SHP77 treated with DMSO at 0.1 percent for 48 hours (cell line): ENCODE measurements around the gene IL17RD.

ENCODE experiments used
- DNase-seq: peaks from one replicate; lab custom pipeline; 2025; lab: John Stamatoyannopoulos, UW

IL17RD gene

GRCh38 chr3:57130571-57131209 lies 34.5 kb downstream of the IL17RD start:
- peak; percentile 40 for DNase-seq

- DNase-seq, result no peak
These were observed 36.1 kb downstream of the IL17RD start for GRCh38 chr3:57128826-57129667.

- no peak for DNase-seq
These were observed 37.1 kb downstream of the IL17RD start for GRCh38 chr3:57127891-57128518.

- DNase-seq, result no peak
These were observed 38.9 kb downstream of the IL17RD start for GRCh38 chr3:57126244-57126643.

- no peak for DNase-seq
These were observed 44.5 kb downstream of the IL17RD start for GRCh38 chr3:57120451-57121174.

GRCh38 chr3:57120040-57120439 lies 45.1 kb downstream of the IL17RD start:
- no peak for DNase-seq

- DNase-seq, result no peak
These were observed 46.9 kb downstream of the IL17RD start for GRCh38 chr3:57118254-57118653.

- DNase-seq, result no peak
These were observed 48.7 kb downstream of the IL17RD start for GRCh38 chr3:57116501-57116900.

- no peak for DNase-seq
These were observed 52.9 kb downstream of the IL17RD start for GRCh38 chr3:57112206-57112605.

- peak; percentile 63 for DNase-seq
These were observed 54.4 kb downstream of the IL17RD start for GRCh38 chr3:57110798-57111197.

GRCh38 chr3:57110214-57110613 lies 54.9 kb downstream of the IL17RD start:
- DNase-seq, result no peak

GRCh38 chr3:57109437-57110199 lies 55.5 kb downstream of the IL17RD start:
- DNase-seq, result no peak

GRCh38 chr3:57108684-57109083 lies 56.5 kb downstream of the IL17RD start:
- no peak for DNase-seq

GRCh38 chr3:57105585-57105984 lies 59.6 kb downstream of the IL17RD start:
- DNase-seq, result no peak

- DNase-seq, result peak; percentile 37
These were observed 65.0 kb downstream of the IL17RD start for GRCh38 chr3:57100046-57100695.

- no peak for DNase-seq
These were observed 66.5 kb downstream of the IL17RD start for GRCh38 chr3:57098418-57099310.

GRCh38 chr3:57097536-57097935 lies 67.6 kb downstream of the IL17RD start:
- no peak for DNase-seq

GRCh38 chr3:57095363-57095762 lies 69.8 kb downstream of the IL17RD start:
- DNase-seq, result no peak

- no peak for DNase-seq
These were observed 70.6 kb downstream of the IL17RD start for GRCh38 chr3:57094575-57094974.

- no peak for DNase-seq
These were observed 71.1 kb downstream of the IL17RD start for GRCh38 chr3:57093971-57094535.
